Stomach (tissue), 9 donors: ENCODE measurements around the gene BHLHE40. TPM values are rescaled to one million over a fixed set of nuclear protein-coding genes. Genes with fewer than 3 reads are reported as not detected.

Source experiments
- DNase-seq, 2 donors: peaks; one replicate each; pipeline versions ENCODE4 v3.0.0 to v3.0.0-alpha.2; 2013 to 2019
- H3K27ac ChIP-seq, 5 donors: fragments of 200-600 bp in 4 of 5; sonication (generic) in 4 of 5; one replicate each; pipeline ENCODE4 v1.5.1; 2013 to 2019; ENCODE audit warnings: mild to moderate bottlenecking in 1 of 5, moderate library complexity in 1 of 5
- H3K27me3 ChIP-seq, 3 donors: fragments of 200-600 bp; sonication (generic); one replicate each; pipeline ENCODE4 v1.5.1; 2017 to 2019; ENCODE audit warnings: mixed run types in 1 of 3
- H3K36me3 ChIP-seq, 4 donors: fragments of 200-600 bp; sonication (generic); 1 replicate in 3 of 4; 2 replicates in 1 of 4; pipeline ENCODE4 v1.5.1; 2016 to 2019
- H3K4me1 ChIP-seq, 4 donors: fragments of 200-600 bp; sonication (generic); one replicate each; pipeline ENCODE4 v1.5.1; 2016 to 2019
- H3K4me3 ChIP-seq, 4 donors: fragments of 200-600 bp; sonication (generic) in 3 of 4; one replicate each; pipeline ENCODE4 v1.5.1; 2016 to 2019; ENCODE audit warnings: mild to moderate bottlenecking in 1 of 4
- H3K9me3 ChIP-seq, 4 donors: fragments of 200-600 bp; sonication (generic); one replicate each; pipeline ENCODE4 v1.5.1; 2016 to 2019
- EP300 ChIP-seq: sonication (generic); formaldehyde crosslinking; IDR thresholded peaks from one replicate; pipeline ENCODE4 v1.6.1; 2017; ENCODE audit warnings: antibody characterized with exemption
- POLR2A ChIP-seq, 4 donors: fragments of 450-650 bp; IDR thresholded peaks; one replicate each; pipeline ENCODE4 v1.6.1; 2016; ENCODE audit warnings: antibody characterized with exemption in 4 of 4, control low read depth in 2 of 4, mild to moderate bottlenecking in 1 of 4, moderate library complexity in 1 of 4
- POLR2AphosphoS5 ChIP-seq, 3 donors: sonication (generic); formaldehyde crosslinking; IDR thresholded peaks; one replicate each; pipeline ENCODE4 v1.6.1; 2016; ENCODE audit warnings: antibody characterized with exemption in 3 of 3
- whole genome bisulfite sequencing, 5 donors: extraction: QIAGEN DNeasy Blood & Tissue Kit in 3 of 5; methylation state at CpG; one replicate each; pipeline versions ENCODE4 v1.1.5 to v1.1.7; 2013 to 2018; 5-methylcytosine and 5-hydroxymethylcytosine counted together
- intact Hi-C: fragments of 100-400 bp; cut with DNase I; formaldehyde crosslinking; loops from one replicate; pipeline ENCODE4 v1.15.1; 2023; ENCODE audit warnings: low total_unique reads
- polyA plus RNA-seq, 3 donors: library from polyadenylated mRNA; stranded (reverse); fragments of 200-250 nt; gene quantifications; one replicate each; pipeline ENCODE4 v1.2.3, GENCODE V29; 2013
- total RNA-seq, 5 donors: library from RNA; depleted of rRNA; stranded (reverse); fragments of >200 nt; gene quantifications; one replicate each; pipeline versions ENCODE4 v1.1.0 to v1.2.3, GENCODE V29; 2014 to 2016
- TF ChIP-seq, protein P1 (sequence below), 7 experiments: fragments of 450-650 bp in 4 of 7; fragments of 200-600 bp in 3 of 7; sonication (generic) in 3 of 7; IDR thresholded peaks; one replicate each; pipeline ENCODE4 v1.5.1; 2016 to 2019; ENCODE audit warnings: antibody characterized with exemption in 7 of 7, control low read depth in 2 of 7, mild to moderate bottlenecking in 1 of 7
- donor health status: healthy with polysubstance abuse.
- donor health status: Bipolar disorder and iron deficiency.
- donor health status: healthy.

The BHLHE40 gene
- total and polyA plus RNA-seq, 8 donors: 7.6 to 39.7 (median 25.4) TPM

DNA sequence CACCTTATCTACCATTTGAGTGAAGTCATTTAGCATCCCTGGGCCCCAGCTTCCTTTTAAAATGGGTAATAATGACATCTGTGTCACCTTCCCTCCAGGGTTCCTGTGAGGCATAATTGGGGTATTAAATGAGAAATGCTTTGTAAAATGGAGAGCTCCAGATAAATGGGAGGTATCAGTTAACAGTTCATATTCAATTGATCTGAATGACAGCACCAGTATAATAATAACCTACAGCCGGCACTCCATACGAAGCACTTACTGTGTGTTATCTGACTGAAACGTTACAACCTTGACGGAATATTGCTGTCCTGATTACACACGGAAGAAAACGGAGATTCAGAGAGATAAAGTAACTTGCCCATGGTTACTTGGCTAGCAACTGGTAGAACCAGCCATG lies 53.6 kb downstream of the BHLHE40 start:
- intact Hi-C loops: no loop called here
- Histone ChIP-seq H3K36me3 (no peaks in the 10 kb centered on the region), H3K4me3 (no peak overlapping the region), H3K4me1 (no peaks in the 10 kb centered on the region), H3K27me3 (no peaks in the 10 kb centered on the region), H3K27ac (no peak overlapping the region), H3K9me3 (no peaks in the 10 kb centered on the region)
- 32 to 63% (median 45%) methylated on average over 6 of the region's 6 CpGs for WGBS, 5 donors
- TF ChIP-seq POLR2A (IDR thresholded peaks at IDR 0.05) (no peak), EP300 (no peak), POLR2AphosphoS5 (IDR thresholded peaks at IDR 0.05) (no peak)
- TF ChIP-seq, protein P1, sequence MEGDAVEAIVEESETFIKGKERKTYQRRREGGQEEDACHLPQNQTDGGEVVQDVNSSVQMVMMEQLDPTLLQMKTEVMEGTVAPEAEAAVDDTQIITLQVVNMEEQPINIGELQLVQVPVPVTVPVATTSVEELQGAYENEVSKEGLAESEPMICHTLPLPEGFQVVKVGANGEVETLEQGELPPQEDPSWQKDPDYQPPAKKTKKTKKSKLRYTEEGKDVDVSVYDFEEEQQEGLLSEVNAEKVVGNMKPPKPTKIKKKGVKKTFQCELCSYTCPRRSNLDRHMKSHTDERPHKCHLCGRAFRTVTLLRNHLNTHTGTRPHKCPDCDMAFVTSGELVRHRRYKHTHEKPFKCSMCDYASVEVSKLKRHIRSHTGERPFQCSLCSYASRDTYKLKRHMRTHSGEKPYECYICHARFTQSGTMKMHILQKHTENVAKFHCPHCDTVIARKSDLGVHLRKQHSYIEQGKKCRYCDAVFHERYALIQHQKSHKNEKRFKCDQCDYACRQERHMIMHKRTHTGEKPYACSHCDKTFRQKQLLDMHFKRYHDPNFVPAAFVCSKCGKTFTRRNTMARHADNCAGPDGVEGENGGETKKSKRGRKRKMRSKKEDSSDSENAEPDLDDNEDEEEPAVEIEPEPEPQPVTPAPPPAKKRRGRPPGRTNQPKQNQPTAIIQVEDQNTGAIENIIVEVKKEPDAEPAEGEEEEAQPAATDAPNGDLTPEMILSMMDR (IDR thresholded peaks at IDR 0.05): no peak
- DNase-seq: no peak

Other genes with a start within 250 kb of the BHLHE40 start
- gene ARL8B, start 142.9 kb downstream of the BHLHE40 start, total RNA-seq: 10 to 100 TPM; 14.8 to 73.6 (median 43.2) TPM
- gene ARL8B, start 142.9 kb downstream of the BHLHE40 start, polyA plus RNA-seq: 10 to 100 TPM; 23.6 to 28.6 (median 24.0) TPM
- gene EDEM1, start 208.3 kb downstream of the BHLHE40 start, total RNA-seq: 100 to 1,000 TPM in 1 of 5 donors, 10 to 100 TPM in 4; 22.2 to 160 (median 53.1) TPM
- 1 to 10 TPM; 5.3 to 7.2 (median 5.4) TPM for gene EDEM1, start 208.3 kb downstream of the BHLHE40 start, polyA plus RNA-seq